Nephron (organoid): Measurements from ENCODE around the gene ZMYM5.

ENCODE experiments used
- H3K27ac Mint-ChIP-seq, 3 experiments: 2 replicates each; pipeline ENCODE4 v1.8.0; 2020; ENCODE audit warnings: mixed read lengths in 3 of 3, mild to moderate bottlenecking in 2 of 3, moderate library complexity in 1 of 3
- H3K27me3 Mint-ChIP-seq: 2 replicates; pipeline ENCODE4 v1.8.0; 2021; ENCODE audit warnings: low read depth, mild to moderate bottlenecking, moderate library complexity, mixed read lengths
- H3K36me3 Mint-ChIP-seq: 2 replicates; pipeline ENCODE4 v1.8.0; 2020; ENCODE audit warnings: low read depth, mixed read lengths
- H3K4me1 Mint-ChIP-seq: 2 replicates; pipeline ENCODE4 v1.8.0; 2020; ENCODE audit warnings: mixed read lengths
- H3K4me3 Mint-ChIP-seq, 3 experiments: 2 replicates each; pipeline ENCODE4 v1.8.0; 2020; ENCODE audit warnings: mild to moderate bottlenecking in 3 of 3, mixed read lengths in 3 of 3, moderate library complexity in 2 of 3
- H3K9me3 Mint-ChIP-seq: 2 replicates; pipeline ENCODE4 v1.8.0; 2020; ENCODE audit warnings: mixed read lengths
- TF ChIP-seq, protein P1 (sequence below), 3 experiments: fragments of 200-600 bp; sonication (generic); IDR thresholded peaks; one replicate each; pipeline ENCODE4 v1.5.0; 2021; ENCODE audit warnings: antibody characterized with exemption in 3 of 3; ENCODE audit not compliant: unreplicated experiment in 3 of 3

Gene ZMYM5

DNA sequence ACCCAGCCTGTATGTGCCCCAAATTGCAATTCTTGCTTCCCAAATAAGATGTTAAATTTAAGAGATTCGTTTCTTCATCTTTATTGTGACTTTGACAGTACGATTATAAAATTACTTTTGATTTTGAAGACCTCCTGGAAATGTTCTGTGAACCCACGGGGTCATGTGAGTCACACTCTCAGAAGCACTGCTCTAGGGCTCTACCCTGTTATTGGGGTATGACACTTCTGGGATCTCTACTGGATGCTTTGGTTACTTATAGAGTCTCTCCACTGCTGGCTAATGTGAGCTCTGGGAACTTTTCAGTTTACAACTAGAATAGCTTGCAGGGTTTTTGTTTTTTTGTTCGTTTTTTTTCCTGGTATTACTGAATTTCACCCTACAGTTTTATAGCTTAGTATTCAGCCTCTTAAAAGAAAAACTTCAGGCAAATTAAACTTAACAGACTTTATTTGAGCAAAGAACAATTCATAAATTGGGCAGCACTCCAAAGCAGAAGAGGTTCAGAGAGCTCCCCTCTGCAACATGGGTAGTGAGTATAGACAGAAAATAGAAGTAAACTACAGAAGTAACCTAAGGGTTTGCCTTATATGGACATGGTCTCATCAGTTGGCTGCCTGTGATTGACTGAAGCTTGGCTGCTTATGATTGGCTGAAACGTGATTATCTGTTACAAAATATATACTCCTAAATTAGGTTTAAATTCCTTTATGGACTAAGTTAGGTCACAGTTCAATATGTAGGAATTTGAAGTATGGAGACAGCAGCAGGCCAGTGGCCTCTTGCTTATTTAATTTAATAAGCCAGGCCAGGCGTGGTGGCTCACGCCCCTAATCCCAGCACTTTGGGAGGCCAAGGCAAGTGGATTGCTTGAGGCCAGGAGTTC is 52.2 kb downstream of the ZMYM5 start:
- Mint-ChIP-seq H3K27me3 (no peaks in the 10 kb centered on the region), H3K36me3 (peaks cover 22% of the 10 kb centered on the region), H3K27ac (no peak overlapping the region), H3K4me3 (no peak overlapping the region), H3K4me1 (no peaks in the 10 kb centered on the region), H3K9me3 (no peaks in the 10 kb centered on the region)
- TF ChIP-seq, protein P1, sequence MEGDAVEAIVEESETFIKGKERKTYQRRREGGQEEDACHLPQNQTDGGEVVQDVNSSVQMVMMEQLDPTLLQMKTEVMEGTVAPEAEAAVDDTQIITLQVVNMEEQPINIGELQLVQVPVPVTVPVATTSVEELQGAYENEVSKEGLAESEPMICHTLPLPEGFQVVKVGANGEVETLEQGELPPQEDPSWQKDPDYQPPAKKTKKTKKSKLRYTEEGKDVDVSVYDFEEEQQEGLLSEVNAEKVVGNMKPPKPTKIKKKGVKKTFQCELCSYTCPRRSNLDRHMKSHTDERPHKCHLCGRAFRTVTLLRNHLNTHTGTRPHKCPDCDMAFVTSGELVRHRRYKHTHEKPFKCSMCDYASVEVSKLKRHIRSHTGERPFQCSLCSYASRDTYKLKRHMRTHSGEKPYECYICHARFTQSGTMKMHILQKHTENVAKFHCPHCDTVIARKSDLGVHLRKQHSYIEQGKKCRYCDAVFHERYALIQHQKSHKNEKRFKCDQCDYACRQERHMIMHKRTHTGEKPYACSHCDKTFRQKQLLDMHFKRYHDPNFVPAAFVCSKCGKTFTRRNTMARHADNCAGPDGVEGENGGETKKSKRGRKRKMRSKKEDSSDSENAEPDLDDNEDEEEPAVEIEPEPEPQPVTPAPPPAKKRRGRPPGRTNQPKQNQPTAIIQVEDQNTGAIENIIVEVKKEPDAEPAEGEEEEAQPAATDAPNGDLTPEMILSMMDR (IDR thresholded peaks at IDR 0.05; ENCODE audit: unreplicated experiment in 3 of 3), result no peak

DNA sequence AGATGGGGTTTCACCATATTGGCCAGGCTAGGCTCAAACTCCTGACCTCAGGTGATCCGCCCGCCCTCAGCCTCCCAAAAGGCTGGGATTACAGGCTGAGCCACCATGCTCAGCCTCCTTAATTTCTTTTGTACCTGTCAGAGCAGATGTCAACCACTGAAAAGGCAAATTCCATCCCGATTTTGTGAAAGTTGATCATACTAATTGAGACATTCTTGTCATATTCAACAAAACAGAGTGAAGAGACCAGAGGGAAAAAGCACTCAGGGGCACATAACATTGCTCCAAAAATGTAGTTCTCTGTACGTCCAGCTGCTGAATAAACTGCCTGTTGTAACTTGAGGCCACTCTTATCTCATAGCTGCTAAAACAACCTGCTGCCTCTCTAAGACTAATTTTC is 53.3 kb downstream of the ZMYM5 start:
- Mint-ChIP-seq H3K27me3 (no peaks in the 10 kb centered on the region), H3K4me1 (no peaks in the 10 kb centered on the region), H3K36me3 (peaks cover 24% of the 10 kb centered on the region), H3K4me3 (no peak overlapping the region), H3K9me3 (no peaks in the 10 kb centered on the region), H3K27ac (no peak overlapping the region)
- TF ChIP-seq, protein P1 (IDR thresholded peaks at IDR 0.05; ENCODE audit: unreplicated experiment in 3 of 3), result no peak

DNA sequence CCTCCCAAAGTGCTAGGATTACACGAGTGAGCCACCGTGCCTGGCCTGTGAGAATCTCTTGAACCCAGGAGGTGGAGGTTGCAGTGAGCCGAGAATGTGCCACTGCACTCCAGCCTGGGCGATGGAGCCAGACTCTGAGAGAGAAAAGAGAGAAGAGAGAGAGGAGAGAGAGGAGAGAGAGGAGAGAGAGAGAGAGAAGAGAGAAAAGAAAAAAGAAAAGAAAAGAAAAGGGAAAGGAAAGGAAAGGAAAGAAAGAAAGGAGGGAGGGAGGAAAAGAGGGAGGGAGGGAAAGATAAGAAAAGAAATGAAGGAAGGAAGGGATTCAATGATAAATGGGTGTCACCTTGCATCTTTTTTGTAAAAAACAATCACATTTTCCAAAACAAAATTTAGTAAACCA is 57.7 kb downstream of the ZMYM5 start:
- Mint-ChIP-seq H3K4me1 (no peaks in the 10 kb centered on the region), H3K27me3 (no peaks in the 10 kb centered on the region), H3K36me3 (peaks cover 9% of the 10 kb centered on the region), H3K4me3 (no peak overlapping the region), H3K27ac (no peak overlapping the region), H3K9me3 (no peaks in the 10 kb centered on the region)
- TF ChIP-seq, protein P1 (IDR thresholded peaks at IDR 0.05; ENCODE audit: unreplicated experiment in 3 of 3), result no peak

DNA sequence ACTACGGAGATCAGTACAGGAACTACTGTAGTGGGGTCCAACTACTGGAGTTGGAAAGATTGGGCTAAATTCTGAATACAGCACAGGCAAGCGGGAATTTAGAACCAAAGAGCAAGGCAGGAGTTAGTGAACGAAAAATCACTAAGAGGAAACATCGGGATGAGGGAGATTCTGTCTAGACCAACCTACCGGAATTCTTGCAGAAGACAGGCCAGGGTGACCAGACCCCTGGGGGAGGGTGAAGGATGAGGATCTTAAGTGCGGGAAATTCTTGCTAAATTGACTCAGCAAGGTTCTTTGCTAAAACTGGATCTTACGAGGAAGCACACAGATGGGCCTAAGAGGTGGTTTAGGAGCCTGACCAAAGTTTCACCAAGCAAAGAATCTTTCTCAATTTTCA is 67.5 kb downstream of the ZMYM5 start:
- no peaks in the 10 kb centered on the region for H3K9me3 Mint-ChIP-seq
- TF ChIP-seq, protein P1 (IDR thresholded peaks at IDR 0.05; ENCODE audit: unreplicated experiment in 3 of 3), result no peak
- no peak overlapping the region for H3K4me3 Mint-ChIP-seq
- no peaks in the 10 kb centered on the region for H3K27me3 Mint-ChIP-seq
- H3K36me3 Mint-ChIP-seq, result peaks cover 24% of the 10 kb centered on the region
- no peak overlapping the region for H3K27ac Mint-ChIP-seq
- no peaks in the 10 kb centered on the region for H3K4me1 Mint-ChIP-seq

DNA sequence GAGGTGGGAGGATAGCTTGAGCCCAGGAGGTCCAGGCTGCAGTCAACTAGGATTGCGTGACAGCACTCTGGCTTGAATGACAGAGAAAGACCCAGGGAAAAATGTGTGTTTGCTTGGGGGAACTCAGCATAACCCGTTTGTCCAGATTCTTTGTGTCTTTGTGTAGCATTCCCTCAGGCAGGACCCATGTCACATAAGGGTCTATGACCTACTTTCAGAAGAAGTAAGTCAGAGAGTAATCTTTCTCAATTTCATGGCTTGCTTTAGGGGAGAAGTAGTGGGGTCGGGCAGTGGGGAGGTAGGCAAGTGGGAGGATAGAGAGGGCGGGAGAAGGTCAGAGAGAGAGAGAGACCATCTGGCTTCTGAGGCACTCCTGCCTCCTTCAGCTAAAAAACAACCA is 68.8 kb downstream of the ZMYM5 start:
- no peak overlapping the region for H3K4me3 Mint-ChIP-seq
- H3K27ac Mint-ChIP-seq, result peak overlapping the region in 2 of 3 experiments; percentile 81 to 91
- no peaks in the 10 kb centered on the region for H3K9me3 Mint-ChIP-seq
- no peaks in the 10 kb centered on the region for H3K4me1 Mint-ChIP-seq
- TF ChIP-seq, protein P1 (IDR thresholded peaks at IDR 0.05; ENCODE audit: unreplicated experiment in 3 of 3), result no peak
- H3K36me3 Mint-ChIP-seq, result peaks cover 17% of the 10 kb centered on the region
- H3K27me3 Mint-ChIP-seq, result no peaks in the 10 kb centered on the region
